Keratinocyte (primary cell): Measurements from ENCODE around the gene PDE1C. TPM values are rescaled to one million over a fixed set of nuclear protein-coding genes. Genes with fewer than 3 reads are reported as not detected.

ENCODE experiments used
- DNase-seq: peaks from one replicate; pipeline ENCODE4 v3.0.0-alpha.2; 2011; ENCODE audit warnings: low read depth, missing footprints, low spot score
- FAIRE-seq: peaks from 2 replicates; lab custom pipeline; 2011; peaks lifted over from hg19 to GRCh38; lab: Jason Lieb, UNC
- H2AFZ ChIP-seq: 2 replicates; pipeline ENCODE4 v1.6.0; 2012; ENCODE audit warnings: low read length, control low read depth, inconsistent platforms; ENCODE audit not compliant: control insufficient read depth
- H3K27ac ChIP-seq: 2 replicates; pipeline ENCODE4 v1.5.1; 2011; ENCODE audit warnings: low read length; ENCODE audit not compliant: control insufficient read depth, insufficient read depth
- H3K27me3 ChIP-seq: 3 replicates; pipeline ENCODE4 v1.6.0; 2011; ENCODE audit warnings: low read length; ENCODE audit not compliant: control insufficient read depth, insufficient read depth; ENCODE audit errors: extremely low read depth
- H3K36me3 ChIP-seq, 2 experiments: 2 replicates in 1 of 2; 3 replicates in 1 of 2; pipeline ENCODE4 v1.5.1; 2011; ENCODE audit warnings: low read length in 2 of 2, mild to moderate bottlenecking in 1 of 2; ENCODE audit not compliant: control insufficient read depth in 2 of 2, insufficient read depth in 2 of 2; ENCODE audit errors: extremely low read depth in 1 of 2
- H3K4me1 ChIP-seq: 3 replicates; pipeline ENCODE4 v1.5.1; 2011; ENCODE audit warnings: low read length; ENCODE audit not compliant: control insufficient read depth, insufficient read depth; ENCODE audit errors: extremely low read depth
- H3K4me2 ChIP-seq: 3 replicates; pipeline ENCODE4 v1.6.0; 2011; ENCODE audit warnings: low read depth, low read length; ENCODE audit not compliant: control insufficient read depth, insufficient read depth; ENCODE audit errors: extremely low read depth
- H3K4me3 ChIP-seq, 3 experiments: fragments of 200-600 bp in 1 of 3; sonication (generic) in 1 of 3; 2 replicates in 2 of 3; 3 replicates in 1 of 3; pipeline ENCODE4 v1.5.1; 2011 to 2016; ENCODE audit warnings: low read length in 3 of 3, mild to moderate bottlenecking in 3 of 3, control low read depth in 2 of 3, inconsistent platforms in 1 of 3, low read depth in 1 of 3, mixed read lengths in 1 of 3, mixed run types in 1 of 3, moderate library complexity in 1 of 3; ENCODE audit not compliant: control insufficient read depth in 2 of 3, insufficient read depth in 2 of 3; ENCODE audit errors: extremely low read depth in 1 of 3
- H3K79me2 ChIP-seq: 2 replicates; pipeline ENCODE4 v1.6.0; 2012; ENCODE audit warnings: low read length; ENCODE audit not compliant: control insufficient read depth, insufficient read depth
- H3K9ac ChIP-seq: 3 replicates; pipeline ENCODE4 v1.6.0; 2011; ENCODE audit warnings: low read length; ENCODE audit not compliant: control insufficient read depth, insufficient read depth; ENCODE audit errors: extremely low read depth
- H3K9me1 ChIP-seq: 3 replicates; pipeline ENCODE4 v1.6.0; 2011; ENCODE audit warnings: low read length; ENCODE audit not compliant: control insufficient read depth, insufficient read depth; ENCODE audit errors: extremely low read depth
- H3K9me3 ChIP-seq: 2 replicates; pipeline ENCODE4 v1.5.1; 2012; ENCODE audit warnings: low read depth, low read length; ENCODE audit not compliant: control insufficient read depth
- H4K20me1 ChIP-seq: 3 replicates; pipeline ENCODE4 v1.6.0; 2011; ENCODE audit warnings: low read length; ENCODE audit not compliant: control insufficient read depth, insufficient read depth; ENCODE audit errors: extremely low read depth
- CTCF ChIP-seq, 3 experiments: IDR thresholded peaks in 1 of 3; conservative IDR thresholded peaks in 1 of 3; optimal IDR thresholded peaks in 1 of 3; 2 replicates in 2 of 3; 3 replicates in 1 of 3; pipeline versions ENCODE3 to v1.5.1; 2011; ENCODE audit warnings: low read length in 3 of 3, mild to moderate bottlenecking in 3 of 3, moderate library complexity in 2 of 3, control low read depth in 1 of 3, inconsistent platforms in 1 of 3; ENCODE audit not compliant: insufficient read depth in 2 of 3; ENCODE audit errors: extremely low read depth in 1 of 3
- EZH2 ChIP-seq: IDR thresholded peaks from one replicate; pipeline ENCODE4 v1.6.1; 2012; ENCODE audit warnings: inconsistent platforms, mild to moderate bottlenecking, low read length, moderate library complexity
- dilution Hi-C: fragments of 300-500 bp; cut with MboI; formaldehyde crosslinking; loops from one replicate; pipeline ENCODE4 v1.7.0; 2020; ENCODE audit warnings: low sequenced_read_pairs; ENCODE audit not compliant: extremely low pct_ligation_motif_present
- polyA plus RNA-seq, 5 experiments: library from polyadenylated mRNA; depleted of rRNA in 3 of 5; stranded (reverse) in 3 of 5; stranded (forward) in 1 of 5; unstranded in 1 of 5; fragments of >200 nt; gene quantifications; 1 replicate in 1 of 5; 2 replicates in 3 of 5; 3 replicates in 1 of 5; pipeline versions ENCODE4 v1.2.1 to v1.2.3, GENCODE V29; 2011 to 2012; ENCODE audit warnings: missing spikeins in 2 of 5, low read depth in 1 of 5, low replicate concordance in 1 of 5

Gene PDE1C
- polyA plus RNA-seq, 1 donor (not counting 4 experiments of a cell fraction or from before 2014, with no cell fraction given): 2.5 TPM

- Histone ChIP-seq H3K9me3 (peaks cover 2% of the 10 kb centered on the region), H3K79me2 (no peaks in the 10 kb centered on the region), H3K27ac (no peak overlapping the region), H3K4me2 (no peak overlapping the region), H4K20me1 (no peaks in the 10 kb centered on the region), H3K9me1 (no peaks in the 10 kb centered on the region), H3K27me3 (no peaks in the 10 kb centered on the region), H3K9ac (no peak overlapping the region), H3K36me3 (no peaks in the 10 kb centered on the region), H3K4me1 (no peaks in the 10 kb centered on the region), H3K4me3 (no peak overlapping the region), H2AFZ (no peak overlapping the region)
- dilution Hi-C loops: no loop called here
- DNase-seq: no peak
- TF ChIP-seq EZH2 (no peak), CTCF (optimal IDR thresholded peaks at IDR 0.05 in 1 of 3, IDR thresholded peaks at IDR 0.05 in 1 of 3, conservative IDR thresholded peaks at IDR 0.05 in 1 of 3; ENCODE audit: extremely low read depth in 1 of 3, insufficient read depth in 2 of 3, low read length in 3 of 3) (no peak)
- no peak for FAIRE-seq
These were observed 68.3 kb downstream of the PDE1C start for GRCh38 chr7:32001948-32002347.

- dilution Hi-C loops: no loop called here
- Histone ChIP-seq H3K36me3 (no peaks in the 10 kb centered on the region), H3K4me1 (no peaks in the 10 kb centered on the region), H4K20me1 (no peaks in the 10 kb centered on the region), H3K27ac (no peak overlapping the region), H3K4me3 (no peak overlapping the region), H3K9ac (no peak overlapping the region), H2AFZ (no peak overlapping the region), H3K9me1 (no peaks in the 10 kb centered on the region), H3K27me3 (no peaks in the 10 kb centered on the region), H3K79me2 (no peaks in the 10 kb centered on the region), H3K9me3 (peaks cover 2% of the 10 kb centered on the region), H3K4me2 (no peak overlapping the region)
- no peak for DNase-seq
- TF ChIP-seq CTCF (optimal IDR thresholded peaks at IDR 0.05 in 1 of 3, IDR thresholded peaks at IDR 0.05 in 1 of 3, conservative IDR thresholded peaks at IDR 0.05 in 1 of 3; ENCODE audit: extremely low read depth in 1 of 3, insufficient read depth in 2 of 3, low read length in 3 of 3) (no peak), EZH2 (no peak)
- FAIRE-seq: no peak
These were observed 72.8 kb downstream of the PDE1C start for GRCh38 chr7:31997423-31997822.
